ENCODE results near the gene TMSB4X. TPM values are rescaled to one million over a fixed set of nuclear protein-coding genes. Genes with fewer than 3 reads are reported as not detected.
"Not testable (repeated sequence)": the region's sequence is repeated elsewhere in the genome, so short reads cannot be mapped to it uniquely, and the experiment has no call there.

TMSB4X gene
- total RNA-seq (ENCODE audit: low replicate concordance), result 5,524 and 12,062 TPM in 2 replicates

- peak; percentile 83 for DNase-seq (ENCODE audit: low read depth)
- H3K4me3 ChIP-seq (ENCODE audit: low read depth, low read length), result peak within 1 kb of the TSS; percentile 80
- TF ChIP-seq, protein P1, sequence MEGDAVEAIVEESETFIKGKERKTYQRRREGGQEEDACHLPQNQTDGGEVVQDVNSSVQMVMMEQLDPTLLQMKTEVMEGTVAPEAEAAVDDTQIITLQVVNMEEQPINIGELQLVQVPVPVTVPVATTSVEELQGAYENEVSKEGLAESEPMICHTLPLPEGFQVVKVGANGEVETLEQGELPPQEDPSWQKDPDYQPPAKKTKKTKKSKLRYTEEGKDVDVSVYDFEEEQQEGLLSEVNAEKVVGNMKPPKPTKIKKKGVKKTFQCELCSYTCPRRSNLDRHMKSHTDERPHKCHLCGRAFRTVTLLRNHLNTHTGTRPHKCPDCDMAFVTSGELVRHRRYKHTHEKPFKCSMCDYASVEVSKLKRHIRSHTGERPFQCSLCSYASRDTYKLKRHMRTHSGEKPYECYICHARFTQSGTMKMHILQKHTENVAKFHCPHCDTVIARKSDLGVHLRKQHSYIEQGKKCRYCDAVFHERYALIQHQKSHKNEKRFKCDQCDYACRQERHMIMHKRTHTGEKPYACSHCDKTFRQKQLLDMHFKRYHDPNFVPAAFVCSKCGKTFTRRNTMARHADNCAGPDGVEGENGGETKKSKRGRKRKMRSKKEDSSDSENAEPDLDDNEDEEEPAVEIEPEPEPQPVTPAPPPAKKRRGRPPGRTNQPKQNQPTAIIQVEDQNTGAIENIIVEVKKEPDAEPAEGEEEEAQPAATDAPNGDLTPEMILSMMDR (IDR thresholded peaks at IDR 0.05; ENCODE audit: insufficient read depth, low read length), result no peak
These were observed at the start of gene TMSB4X for GRCh38 chrX:12974796-12975669. Gene TMSB4X (plus strand): TSS chrX:12975110.

- DNase-seq (ENCODE audit: low read depth), result no peak
- TF ChIP-seq, protein P1 (IDR thresholded peaks at IDR 0.05; ENCODE audit: insufficient read depth, low read length), result no peak
- no peak overlapping the region for H3K4me3 ChIP-seq (ENCODE audit: low read depth, low read length)
These were observed 45.2 kb upstream of the TMSB4X start for GRCh38 chrX:12929701-12930100.

DNA sequence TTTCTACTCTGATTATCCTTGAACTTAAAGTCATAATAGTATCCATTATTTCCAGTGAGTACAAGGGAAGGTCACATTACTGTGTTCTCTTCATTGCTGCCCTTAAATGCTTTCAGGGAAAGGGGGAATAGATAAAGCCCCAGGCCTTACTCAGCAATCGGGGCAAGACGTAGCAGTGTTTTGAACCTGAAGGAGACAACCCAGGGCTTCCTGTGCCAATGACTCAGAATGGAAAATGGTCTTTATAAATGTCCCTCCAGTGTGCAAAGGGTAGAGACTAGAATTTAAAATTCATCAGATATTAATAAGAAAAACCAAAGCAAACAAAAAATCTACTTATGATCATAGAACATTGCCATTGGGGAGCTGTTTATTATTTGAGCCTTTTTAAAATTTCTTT lies 44.8 kb upstream of the TMSB4X start:
- H3K4me3 ChIP-seq (ENCODE audit: low read depth, low read length), result no peak overlapping the region
- TF ChIP-seq, protein P1 (IDR thresholded peaks at IDR 0.05; ENCODE audit: insufficient read depth, low read length), result no peak
- DNase-seq (ENCODE audit: low read depth), result no peak

GRCh38 chrX:12932244-12932643 lies 42.7 kb upstream of the TMSB4X start:
- TF ChIP-seq, protein P1 (IDR thresholded peaks at IDR 0.05; ENCODE audit: insufficient read depth, low read length), result no peak
- DNase-seq (ENCODE audit: low read depth), result no peak
- H3K4me3 ChIP-seq (ENCODE audit: low read depth, low read length), result no peak overlapping the region

GRCh38 chrX:12934850-12935249 lies 40.1 kb upstream of the TMSB4X start:
- H3K4me3 ChIP-seq (ENCODE audit: low read depth, low read length), result no peak overlapping the region
- no peak for DNase-seq (ENCODE audit: low read depth)
- TF ChIP-seq, protein P1 (IDR thresholded peaks at IDR 0.05; ENCODE audit: insufficient read depth, low read length), result no peak

- TF ChIP-seq, protein P1 (IDR thresholded peaks at IDR 0.05; ENCODE audit: insufficient read depth, low read length), result no peak
These were observed 38.0 kb upstream of the TMSB4X start for GRCh38 chrX:12936947-12937346.

GRCh38 chrX:12940471-12940870 lies 34.4 kb upstream of the TMSB4X start:
- H3K4me3 ChIP-seq (ENCODE audit: low read depth, low read length); DNase-seq (ENCODE audit: low read depth): not testable (repeated sequence)

More at GRCh38 chrX:12936947-12937346, 38.0 kb upstream of the TMSB4X start:
- H3K4me3 ChIP-seq (ENCODE audit: low read depth, low read length), result no peak overlapping the region
- DNase-seq (ENCODE audit: low read depth), result no peak

DNA sequence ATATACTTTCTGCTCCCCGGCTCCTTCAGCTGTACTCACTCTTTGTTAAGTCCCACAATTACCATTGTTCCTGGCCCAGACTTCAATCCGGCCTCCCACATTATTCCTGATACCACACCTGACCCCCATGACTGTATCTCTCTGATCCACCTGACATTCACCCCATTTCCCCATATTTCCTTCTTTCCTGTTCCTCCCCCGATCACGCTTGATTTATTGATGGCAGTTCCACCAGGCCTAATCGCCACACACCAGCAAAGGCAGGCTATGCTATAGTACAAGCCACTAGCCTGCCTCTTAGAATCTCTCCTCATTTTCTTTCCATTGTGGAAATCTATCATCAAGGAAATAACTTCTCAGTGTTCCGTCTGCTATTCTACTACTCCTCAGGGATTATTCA lies 31.3 kb upstream of the TMSB4X start:
- H3K4me3 ChIP-seq (ENCODE audit: low read depth, low read length); DNase-seq (ENCODE audit: low read depth): not testable (repeated sequence)

- DNase-seq (ENCODE audit: low read depth); H3K4me3 ChIP-seq (ENCODE audit: low read depth, low read length): not testable (repeated sequence)
These were observed 30.5 kb upstream of the TMSB4X start for GRCh38 chrX:12944452-12944851.
